ENCODE results near the gene RBMY1B. TPM values are rescaled to one million over a fixed set of nuclear protein-coding genes. Genes with fewer than 3 reads are reported as not detected.
"Not testable (repeated sequence)": the region's sequence is repeated elsewhere in the genome, so short reads cannot be mapped to it uniquely, and the experiment has no call there.

Gene RBMY1B
- total RNA-seq: not detected

DNA sequence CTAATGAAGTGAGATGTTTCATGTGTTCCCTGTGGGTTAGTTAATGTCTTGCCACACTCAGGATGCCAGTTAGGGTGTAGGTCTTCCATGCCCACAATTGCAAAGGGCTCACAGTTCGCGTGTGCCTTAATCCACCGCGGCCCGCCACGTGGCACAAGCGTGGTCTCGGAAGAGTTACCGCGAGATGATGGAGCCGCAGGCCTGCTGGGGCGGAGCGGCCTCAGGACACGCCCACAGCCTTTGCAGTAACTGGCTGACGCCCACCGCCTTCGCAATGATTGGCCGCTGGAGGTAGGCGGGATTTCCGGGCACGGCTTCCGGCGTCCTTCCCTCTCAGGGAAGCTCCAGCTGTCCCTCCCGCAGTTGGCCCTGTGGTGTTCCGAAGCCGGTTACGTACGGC is at the start of gene RBMY1B:
TSS of gene RBMY1B (plus strand) at position 301 of the 400 bp plus-strand sequence. CDS start 2,013 bp downstream, outside the sequence.
- H3K9me3 Mint-ChIP-seq; H3K27me3 Mint-ChIP-seq (ENCODE audit: low read depth); H3K4me1 Mint-ChIP-seq (ENCODE audit: low read depth); H3K4me3 Mint-ChIP-seq; ATAC-seq; DNase-seq; H3K36me3 Mint-ChIP-seq (ENCODE audit: insufficient read depth): not testable (repeated sequence)

DNA sequence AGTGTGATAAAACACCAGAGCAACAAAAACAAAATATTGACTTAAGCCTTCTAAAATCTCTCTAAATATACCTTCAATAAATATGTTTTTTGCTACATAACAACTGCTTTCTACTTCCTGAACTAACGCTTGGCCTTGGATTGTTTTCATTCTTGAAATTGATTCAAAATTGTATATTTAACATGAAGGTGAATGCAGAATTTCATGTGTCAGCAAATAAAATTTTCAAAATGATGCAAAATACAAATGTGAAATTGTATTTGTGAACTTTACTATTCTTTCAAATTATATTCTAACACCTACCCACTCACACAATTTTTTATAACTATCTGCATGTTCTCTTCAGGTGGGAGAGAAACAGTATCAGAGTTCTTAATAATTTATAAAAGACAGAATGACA is 48.2 kb upstream of the RBMY1B start:
- H3K4me1 Mint-ChIP-seq (ENCODE audit: low read depth); H3K27me3 Mint-ChIP-seq (ENCODE audit: low read depth); DNase-seq; H3K9me3 Mint-ChIP-seq; H3K4me3 Mint-ChIP-seq; ATAC-seq; H3K36me3 Mint-ChIP-seq (ENCODE audit: insufficient read depth): not testable (repeated sequence)

DNA sequence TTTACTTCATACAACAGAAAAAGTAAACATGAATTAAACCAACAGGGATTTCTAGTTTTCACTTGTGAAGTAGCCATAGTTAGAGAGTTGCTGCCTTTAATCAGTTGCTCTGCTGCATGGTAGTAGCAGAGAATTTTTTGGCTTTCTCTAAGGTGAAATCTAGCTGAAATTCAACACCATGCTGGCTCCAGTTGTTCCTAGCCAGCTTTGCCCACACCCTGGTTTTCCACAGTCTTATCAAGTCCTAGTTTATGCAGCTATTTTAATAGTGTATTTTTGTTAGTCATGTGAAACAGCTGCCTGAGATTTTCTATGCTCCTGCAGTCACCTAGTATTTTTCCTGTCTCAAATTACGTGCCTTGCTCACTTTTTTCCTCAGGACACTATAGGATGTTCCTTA is 28.2 kb upstream of the RBMY1B start:
- Mint-ChIP-seq H3K27me3 (ENCODE audit: low read depth) (no peaks in the 10 kb centered on the region), H3K36me3 (ENCODE audit: insufficient read depth) (no peaks in the 10 kb centered on the region), H3K4me3 (no peak overlapping the region), H3K4me1 (ENCODE audit: low read depth) (no peaks in the 10 kb centered on the region), H3K9me3 (no peaks in the 10 kb centered on the region)
- no peak for ATAC-seq
- DNase-seq: no peak

DNA sequence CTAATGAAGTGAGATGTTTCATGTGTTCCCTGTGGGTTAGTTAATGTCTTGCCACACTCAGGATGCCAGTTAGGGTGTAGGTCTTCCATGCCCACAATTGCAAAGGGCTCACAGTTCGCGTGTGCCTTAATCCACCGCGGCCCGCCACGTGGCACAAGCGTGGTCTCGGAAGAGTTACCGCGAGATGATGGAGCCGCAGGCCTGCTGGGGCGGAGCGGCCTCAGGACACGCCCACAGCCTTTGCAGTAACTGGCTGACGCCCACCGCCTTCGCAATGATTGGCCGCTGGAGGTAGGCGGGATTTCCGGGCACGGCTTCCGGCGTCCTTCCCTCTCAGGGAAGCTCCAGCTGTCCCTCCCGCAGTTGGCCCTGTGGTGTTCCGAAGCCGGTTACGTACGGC is 23.4 kb downstream of the RBMY1B start, which contains the start of gene RBMY1A1:
TSS of gene RBMY1A1 (plus strand) at position 301 of the 400 bp plus-strand sequence. CDS start 2,013 bp downstream, outside the sequence.
- H3K4me1 Mint-ChIP-seq (ENCODE audit: low read depth); H3K9me3 Mint-ChIP-seq; ATAC-seq; DNase-seq; H3K4me3 Mint-ChIP-seq; H3K36me3 Mint-ChIP-seq (ENCODE audit: insufficient read depth); H3K27me3 Mint-ChIP-seq (ENCODE audit: low read depth): not testable (repeated sequence)

DNA sequence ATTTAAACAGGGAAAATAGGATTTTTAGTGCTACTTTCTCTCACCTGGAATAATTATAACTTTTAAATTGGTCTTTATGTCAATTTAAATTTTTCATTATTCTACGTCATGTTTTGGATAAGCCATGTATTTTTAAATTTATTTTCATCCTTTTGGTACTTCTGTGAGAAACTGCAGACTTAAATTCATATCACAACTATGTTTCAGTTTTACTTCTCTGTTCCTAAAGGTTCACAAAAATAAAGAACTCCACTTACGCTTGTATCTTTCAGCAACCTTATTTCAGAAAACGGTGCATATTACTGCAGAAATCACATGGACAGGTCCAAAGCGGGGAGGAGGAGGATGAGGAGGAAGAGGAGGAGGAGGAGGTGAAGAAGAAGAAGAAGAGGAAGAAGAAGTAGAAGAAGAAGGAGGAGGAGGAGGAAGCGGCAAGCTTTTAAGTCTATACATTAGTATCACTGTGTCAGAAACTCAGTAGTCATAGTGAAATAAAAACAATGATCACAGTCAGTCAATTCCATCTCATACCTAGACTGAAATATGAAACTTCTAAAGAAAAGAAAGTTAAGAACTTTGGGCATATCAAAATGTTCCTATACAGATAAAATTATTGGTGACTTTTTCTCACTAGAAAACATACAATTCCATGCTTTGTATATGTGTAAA is 48.3 kb downstream of the RBMY1B start:
- not testable (repeated sequence) for DNase-seq; H3K27me3 Mint-ChIP-seq (ENCODE audit: low read depth); H3K4me3 Mint-ChIP-seq; H3K36me3 Mint-ChIP-seq (ENCODE audit: insufficient read depth); H3K9me3 Mint-ChIP-seq; H3K4me1 Mint-ChIP-seq (ENCODE audit: low read depth)
- ATAC-seq: peak in 1 of 2 donors; percentile 66

Other genes starting within 250 kb of the RBMY1B start
- gene RBMY1A1, start 23.5 kb downstream of the RBMY1B start, total RNA-seq: not detected

All from activated T-cell treated with anti-CD3 and anti-CD28 coated beads, Interleukin-2, amount 50 U/mL, for 4 hours (primary cell).